ENCODE data around the gene ACOX3. TPM values are rescaled to one million over a fixed set of nuclear protein-coding genes. Genes with fewer than 3 reads are reported as not detected.

ACOX3 gene
- total and polyA plus RNA-seq, 11 donors = 16.9 to 51.6 (median 24.1) TPM

GRCh38 chr4:8365951-8366350 is 74.6 kb downstream of the ACOX3 start:
- H3K4me3 ChIP-seq = no peak overlapping the region
- TF ChIP-seq POLR2A (IDR thresholded peaks at IDR 0.05) = no peak
- no peak for TF ChIP-seq CTCF (IDR thresholded peaks at IDR 0.05)
- H3K36me3 ChIP-seq = peaks cover 0 to 27% (median 20%) of the 10 kb centered on the region in 9 donors
- ATAC-seq = no peak
- H3K9me3 ChIP-seq = peaks cover 0 to 11% (median 0%) of the 10 kb centered on the region in 12 donors
- no peak overlapping the region for H3K27ac ChIP-seq
- no peaks in the 10 kb centered on the region for H3K27me3 ChIP-seq
- WGBS, 4 donors = 87 to 93% (median 89%) methylated on average over 11 of the region's 11 CpGs
- intact Hi-C loops (cut with DNase I) = no loop called here
- peak in 1 of 5 donors; percentile 5 for DNase-seq
- H3K4me1 ChIP-seq = peaks cover 0 to 21% (median 0%) of the 10 kb centered on the region in 12 donors

- Histone ChIP-seq H3K4me3 (no peak overlapping the region), H3K36me3 (peaks cover 0 to 26% (median 20%) of the 10 kb centered on the region in 9 donors), H3K4me1 (peaks cover 0 to 21% (median 0%) of the 10 kb centered on the region in 12 donors), H3K9me3 (peaks cover 0 to 11% (median 0%) of the 10 kb centered on the region in 12 donors), H3K27me3 (no peaks in the 10 kb centered on the region), H3K27ac (no peak overlapping the region)
- ATAC-seq (no peak), DNase-seq (peak in 2 of 5 donors; percentile 20 to 23)
- TF ChIP-seq CTCF (IDR thresholded peaks at IDR 0.05) (no peak), POLR2A (IDR thresholded peaks at IDR 0.05) (no peak)
- intact Hi-C loops (cut with DNase I) = no loop called here
- WGBS, 4 donors = 90 to 93% (median 92%) methylated on average over 12 to 13 of the region's 13 CpGs
Measured at GRCh38 chr4:8365353-8365752, 75.2 kb downstream of the ACOX3 start.

GRCh38 chr4:8364848-8365350 is 75.6 kb downstream of the ACOX3 start:
- WGBS, 4 donors = 94 to 96% (median 94%) methylated on average over 12 of the region's 12 CpGs
- TF ChIP-seq POLR2A (IDR thresholded peaks at IDR 0.05) (no peak), CTCF (IDR thresholded peaks at IDR 0.05) (no peak)
- H3K27ac ChIP-seq = peak overlapping the region in 1 of 12 donors; percentile 4
- DNase-seq (peak in 2 of 5 donors; percentile 15 to 18), ATAC-seq (peak in 2 of 4 donors; percentile 8 to 16)
- H3K27me3 ChIP-seq = no peaks in the 10 kb centered on the region
- intact Hi-C loops (cut with DNase I) = no loop called here
- H3K36me3 ChIP-seq = peaks cover 0 to 26% (median 20%) of the 10 kb centered on the region in 9 donors
- no peak overlapping the region for H3K4me3 ChIP-seq
- peaks cover 0 to 11% (median 0%) of the 10 kb centered on the region in 12 donors for H3K9me3 ChIP-seq
- H3K4me1 ChIP-seq = peaks cover 0 to 21% (median 0%) of the 10 kb centered on the region in 12 donors

GRCh38 chr4:8364141-8364540 is 76.4 kb downstream of the ACOX3 start:
- Histone ChIP-seq H3K36me3 (peaks cover 0 to 26% (median 20%) of the 10 kb centered on the region in 9 donors), H3K4me3 (no peak overlapping the region), H3K27ac (no peak overlapping the region), H3K9me3 (peaks cover 0 to 11% (median 0%) of the 10 kb centered on the region in 12 donors), H3K4me1 (peaks cover 0 to 21% (median 0%) of the 10 kb centered on the region in 12 donors), H3K27me3 (no peaks in the 10 kb centered on the region)
- TF ChIP-seq POLR2A (IDR thresholded peaks at IDR 0.05) (no peak), CTCF (IDR thresholded peaks at IDR 0.05) (no peak)
- 57 to 84% (median 68%) methylated on average over 7 of the region's 7 CpGs for WGBS, 4 donors
- DNase-seq = peak in 2 of 5 donors; percentile 9 to 25
- intact Hi-C loops (cut with DNase I) = no loop called here
- ATAC-seq = peak in 3 of 4 donors; percentile 23 to 35 (median 31)
